Upper lobe of right lung (tissue), 1 donor: ENCODE measurements around the gene PLD6. TPM values are rescaled to one million over a fixed set of nuclear protein-coding genes. Genes with fewer than 3 reads are reported as not detected.
"Not testable (repeated sequence)": the region's sequence is repeated elsewhere in the genome, so short reads cannot be mapped to it uniquely, and the experiment has no call there.

Source experiments
- ATAC-seq: fragments of 200-7000 bp; cut with Tn5 transposase; one replicate; pipeline ENCODE4 v1.9.1; 2020; ENCODE audit warnings: mild to moderate bottlenecking, moderate library complexity
- DNase-seq: peaks from one replicate; pipeline ENCODE4 v3.0.0-alpha.2; 2020
- H3K27ac ChIP-seq: fragments of 200-600 bp; one replicate; pipeline ENCODE4 v1.8.0; 2022
- H3K27me3 ChIP-seq: fragments of 200-600 bp; one replicate; pipeline ENCODE4 v1.8.0; 2022; ENCODE audit warnings: mild to moderate bottlenecking
- H3K36me3 ChIP-seq: fragments of 200-600 bp; one replicate; pipeline ENCODE4 v1.8.0; 2022
- H3K4me1 ChIP-seq: fragments of 200-600 bp; one replicate; pipeline ENCODE4 v1.8.0; 2022
- H3K4me3 ChIP-seq: fragments of 200-600 bp; one replicate; pipeline ENCODE4 v1.8.0; 2022; ENCODE audit warnings: mild to moderate bottlenecking
- H3K9me3 ChIP-seq: fragments of 200-600 bp; one replicate; pipeline ENCODE4 v1.8.0; 2022
- intact Hi-C: fragments of 100-400 bp; cut with DNase I; formaldehyde crosslinking; loops from one replicate; pipeline ENCODE4 v1.11.0; 2022
- total RNA-seq: library from RNA; stranded (reverse); fragmentation: NEBNext Ultra II Directional; extraction: Animal tissue kit (Norgen Biotek cat#: 25700); gene quantifications from one replicate; pipeline ENCODE4 v1.2.1, GENCODE V29; 2021
- TF ChIP-seq, protein P1 (sequence below): fragments of 200-600 bp; IDR thresholded peaks from one replicate; pipeline ENCODE4 v1.8.0; 2022; ENCODE audit warnings: antibody characterized with exemption
- donor health status: DM: no; HTN: yes; CAD: no; lungs with severe emphysema.

Gene PLD6
- total RNA-seq, 1 donor from 2014 or later: 4.9 TPM

DNA sequence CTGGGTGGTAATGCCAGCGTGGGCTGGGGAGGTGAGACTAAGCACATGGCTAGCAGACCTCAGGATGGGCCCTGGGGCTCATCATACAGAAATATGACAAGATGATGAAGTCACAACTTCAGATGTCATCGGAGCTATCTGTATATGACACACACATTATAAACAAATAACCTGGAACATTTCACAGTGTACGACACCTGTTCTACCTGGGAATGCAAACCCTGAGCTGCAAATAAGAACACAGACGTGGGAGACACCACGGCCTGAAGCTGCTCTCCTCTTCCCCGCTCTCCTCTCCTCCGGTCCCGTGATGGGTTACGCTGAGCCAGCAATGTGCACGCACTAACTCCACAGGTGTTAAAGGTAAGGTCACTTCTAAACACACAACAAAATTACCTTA is 4.9 kb downstream of the PLD6 start:
- intact Hi-C loops: no loop called here
- TF ChIP-seq, protein P1, sequence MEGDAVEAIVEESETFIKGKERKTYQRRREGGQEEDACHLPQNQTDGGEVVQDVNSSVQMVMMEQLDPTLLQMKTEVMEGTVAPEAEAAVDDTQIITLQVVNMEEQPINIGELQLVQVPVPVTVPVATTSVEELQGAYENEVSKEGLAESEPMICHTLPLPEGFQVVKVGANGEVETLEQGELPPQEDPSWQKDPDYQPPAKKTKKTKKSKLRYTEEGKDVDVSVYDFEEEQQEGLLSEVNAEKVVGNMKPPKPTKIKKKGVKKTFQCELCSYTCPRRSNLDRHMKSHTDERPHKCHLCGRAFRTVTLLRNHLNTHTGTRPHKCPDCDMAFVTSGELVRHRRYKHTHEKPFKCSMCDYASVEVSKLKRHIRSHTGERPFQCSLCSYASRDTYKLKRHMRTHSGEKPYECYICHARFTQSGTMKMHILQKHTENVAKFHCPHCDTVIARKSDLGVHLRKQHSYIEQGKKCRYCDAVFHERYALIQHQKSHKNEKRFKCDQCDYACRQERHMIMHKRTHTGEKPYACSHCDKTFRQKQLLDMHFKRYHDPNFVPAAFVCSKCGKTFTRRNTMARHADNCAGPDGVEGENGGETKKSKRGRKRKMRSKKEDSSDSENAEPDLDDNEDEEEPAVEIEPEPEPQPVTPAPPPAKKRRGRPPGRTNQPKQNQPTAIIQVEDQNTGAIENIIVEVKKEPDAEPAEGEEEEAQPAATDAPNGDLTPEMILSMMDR: no peak
- Histone ChIP-seq H3K9me3 (no peaks in the 10 kb centered on the region), H3K36me3 (peaks cover 10% of the 10 kb centered on the region), H3K4me3 (no peak overlapping the region), H3K27ac (peak overlapping the region; percentile 19), H3K4me1 (peaks cover 33% of the 10 kb centered on the region), H3K27me3 (no peaks in the 10 kb centered on the region)
- DNase-seq (no peak), ATAC-seq (no peak)

DNA sequence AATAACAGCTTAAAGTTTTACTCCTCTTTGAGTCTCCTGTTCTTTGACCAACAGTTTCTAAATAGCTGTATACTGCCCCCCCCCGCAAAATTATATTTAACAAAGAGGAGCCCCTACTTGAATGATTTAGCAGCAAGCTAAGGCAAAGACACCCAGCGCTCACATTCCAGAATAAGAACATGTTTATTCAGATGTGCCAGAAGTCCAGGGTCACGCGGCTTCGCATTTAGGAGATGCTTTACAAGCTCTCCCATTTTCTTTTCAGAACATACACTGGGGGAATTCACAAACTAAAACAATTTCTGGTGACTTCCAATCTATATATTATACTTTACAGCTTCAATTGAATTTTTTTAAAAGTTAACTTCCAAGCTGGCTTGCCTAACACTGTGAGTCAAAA is 5.3 kb downstream of the PLD6 start:
- DNase-seq: no peak
- intact Hi-C loops: no loop called here
- H3K36me3 ChIP-seq: peaks cover 10% of the 10 kb centered on the region
- no peak overlapping the region for H3K4me3 ChIP-seq
- no peaks in the 10 kb centered on the region for H3K9me3 ChIP-seq
- no peaks in the 10 kb centered on the region for H3K27me3 ChIP-seq
- H3K27ac ChIP-seq: peak overlapping the region; percentile 36
- no peak for ATAC-seq
- H3K4me1 ChIP-seq: peaks cover 31% of the 10 kb centered on the region
- TF ChIP-seq, protein P1: no peak

DNA sequence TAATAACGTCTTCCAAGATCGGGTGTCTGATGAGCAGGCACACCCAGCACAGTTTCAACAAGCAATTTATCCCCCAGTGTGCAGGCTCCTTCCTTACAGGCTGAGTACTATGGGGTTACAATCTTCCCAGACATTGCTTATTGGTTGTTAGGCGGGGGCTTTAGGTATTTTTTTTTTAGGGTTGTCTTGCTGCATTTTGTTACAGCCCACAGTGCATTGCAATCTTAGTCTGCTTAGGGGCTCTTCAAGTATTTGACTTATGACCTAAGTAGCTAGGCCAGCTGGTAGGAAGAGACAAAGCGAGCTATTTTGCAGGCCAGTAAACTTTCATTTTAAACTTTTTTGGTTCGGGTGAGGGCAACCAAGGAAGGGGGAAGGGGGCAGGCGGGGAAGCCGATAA is 5.8 kb downstream of the PLD6 start:
- ATAC-seq (no peak), DNase-seq (no peak)
- TF ChIP-seq, protein P1: no peak
- peaks cover 10% of the 10 kb centered on the region for H3K36me3 ChIP-seq
- no peaks in the 10 kb centered on the region for H3K27me3 ChIP-seq
- no peaks in the 10 kb centered on the region for H3K9me3 ChIP-seq
- H3K27ac ChIP-seq: peak overlapping the region; percentile 36
- H3K4me1 ChIP-seq: peaks cover 26% of the 10 kb centered on the region
- intact Hi-C loops: no loop called here
- no peak overlapping the region for H3K4me3 ChIP-seq

DNA sequence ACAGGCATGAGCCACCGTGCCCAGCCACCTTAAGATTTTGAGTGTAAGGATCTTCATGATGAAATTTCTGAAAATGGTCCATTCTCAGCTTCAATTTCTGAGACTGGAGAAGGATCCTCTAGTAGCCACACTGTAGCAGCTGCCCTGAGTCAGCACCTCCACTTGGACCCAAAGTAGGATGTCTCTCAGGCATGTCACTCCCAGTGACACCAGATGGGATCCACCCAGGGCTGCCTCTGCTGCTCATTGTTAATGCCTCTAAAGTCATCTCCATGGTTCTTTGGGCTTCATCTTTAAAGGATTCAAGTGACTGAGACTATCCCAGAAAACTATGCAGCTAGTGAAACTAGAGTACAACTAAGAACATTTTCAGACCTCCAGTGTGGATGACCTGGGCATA is 7.9 kb downstream of the PLD6 start:
- no peaks in the 10 kb centered on the region for H3K27me3 ChIP-seq
- H3K4me1 ChIP-seq: peaks cover 6% of the 10 kb centered on the region
- TF ChIP-seq, protein P1: no peak
- ATAC-seq (no peak), DNase-seq (no peak)
- intact Hi-C loops: no loop called here
- peaks cover 10% of the 10 kb centered on the region for H3K36me3 ChIP-seq
- no peaks in the 10 kb centered on the region for H3K9me3 ChIP-seq
- H3K27ac ChIP-seq: no peak overlapping the region
- H3K4me3 ChIP-seq: no peak overlapping the region

DNA sequence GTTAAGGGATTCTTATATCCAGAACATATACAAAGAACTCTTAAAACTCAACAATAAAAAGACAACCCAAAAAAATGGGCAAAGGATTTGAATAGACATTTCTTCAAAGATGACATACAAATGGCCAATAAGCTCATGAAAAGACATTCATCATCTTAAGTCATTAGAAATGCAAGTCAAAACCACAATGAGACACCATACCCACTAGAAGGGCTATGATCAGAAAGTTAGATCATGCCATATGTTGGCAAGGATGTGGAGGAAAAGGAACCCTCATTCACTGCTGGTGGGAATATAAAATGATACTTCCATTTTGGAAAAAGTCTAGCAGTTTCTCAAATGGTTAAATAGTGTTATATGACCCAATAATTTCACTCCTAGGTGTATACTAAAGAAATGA is 9.4 kb downstream of the PLD6 start:
- no peak overlapping the region for H3K4me3 ChIP-seq
- no peak overlapping the region for H3K27ac ChIP-seq
- ATAC-seq (no peak), DNase-seq (no peak)
- H3K36me3 ChIP-seq: no peaks in the 10 kb centered on the region
- TF ChIP-seq, protein P1: no peak
- intact Hi-C loops: no loop called here
- peaks cover 6% of the 10 kb centered on the region for H3K4me1 ChIP-seq
- no peaks in the 10 kb centered on the region for H3K9me3 ChIP-seq
- H3K27me3 ChIP-seq: no peaks in the 10 kb centered on the region

DNA sequence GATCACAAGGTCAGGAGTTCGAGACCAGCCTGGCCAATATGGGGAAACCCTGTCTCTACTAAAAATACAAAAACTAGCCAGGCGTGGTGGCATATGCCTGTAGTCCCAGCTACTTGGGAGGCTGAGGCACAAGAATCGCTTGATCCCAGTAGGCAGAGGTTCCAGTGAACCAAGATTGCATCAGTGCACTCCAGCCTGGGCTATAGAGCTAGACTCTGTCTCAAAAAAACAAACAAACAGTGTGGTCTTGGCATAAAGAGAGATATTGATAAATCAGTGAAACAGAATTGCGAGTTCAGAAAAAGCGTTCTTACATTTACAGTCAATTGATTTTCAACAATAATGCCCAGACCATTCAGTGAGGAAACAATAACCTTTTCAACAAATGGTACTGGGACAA is 10.7 kb downstream of the PLD6 start:
- H3K27ac ChIP-seq, H3K4me1 ChIP-seq, ATAC-seq, H3K9me3 ChIP-seq, H3K4me3 ChIP-seq, DNase-seq, intact Hi-C loops, H3K36me3 ChIP-seq, H3K27me3 ChIP-seq: not testable (repeated sequence)
